Activated B cell treated with CpG ODN at 0.5 μM for 24 hours (primary cell): ENCODE data around the gene SEMA5A. TPM values are rescaled to one million over a fixed set of nuclear protein-coding genes. Genes with fewer than 3 reads are reported as not detected.

Source experiments
- ATAC-seq: fragments of 200-7000 bp; cut with Tn5 transposase; one replicate; pipeline ENCODE4 v1.10.0; 2021; ENCODE audit warnings: low read depth, mild to moderate bottlenecking, moderate library complexity
- CTCF ChIA-PET: fragments of 350-600 bp; sonication (Branson Sonifier 250); formaldehyde crosslinking; loops from one replicate; lab custom pipeline; 2021; ENCODE audit warnings: antibody characterized with exemption; lab: Charles Lee
- POLR2A ChIA-PET: fragments of 350-600 bp; sonication (Branson Sonifier 250); formaldehyde crosslinking; loops from one replicate; lab custom pipeline; 2021; ENCODE audit warnings: antibody characterized with exemption; lab: Charles Lee
- DNase-seq: peaks from one replicate; pipeline ENCODE4 v3.0.0; 2022
- H3K27ac Mint-ChIP-seq: one replicate; pipeline ENCODE4 v1.8.0; 2020; ENCODE audit warnings: mixed read lengths
- H3K27me3 Mint-ChIP-seq: one replicate; pipeline ENCODE4 v1.8.0; 2021; ENCODE audit warnings: mixed read lengths
- H3K36me3 Mint-ChIP-seq: one replicate; pipeline ENCODE4 v1.8.0; 2021; ENCODE audit warnings: low read depth, mixed read lengths
- H3K4me1 Mint-ChIP-seq: one replicate; pipeline ENCODE4 v1.8.0; 2021; ENCODE audit warnings: mixed read lengths
- H3K4me3 Mint-ChIP-seq: one replicate; pipeline ENCODE4 v1.8.0; 2020; ENCODE audit warnings: mild to moderate bottlenecking, mixed read lengths
- H3K9me3 Mint-ChIP-seq: one replicate; pipeline ENCODE4 v1.8.0; 2020; ENCODE audit warnings: mixed read lengths
- intact Hi-C: fragments of 100-400 bp; cut with micrococcal nuclease; formaldehyde crosslinking; loops from one replicate; pipeline ENCODE4 v1.15.1; 2024
- total RNA-seq: library from RNA; stranded (reverse); gene quantifications from 2 replicates; pipeline ENCODE4 v1.2.3, GENCODE V29; 2022
- TF ChIP-seq, protein P1 (sequence below): fragments of 200-600 bp; IDR thresholded peaks from one replicate; pipeline ENCODE4 v1.8.0; 2022; ENCODE audit warnings: antibody characterized with exemption, mild to moderate bottlenecking

SEMA5A gene
- total RNA-seq, 1 donor from 2014 or later: not detected

DNA sequence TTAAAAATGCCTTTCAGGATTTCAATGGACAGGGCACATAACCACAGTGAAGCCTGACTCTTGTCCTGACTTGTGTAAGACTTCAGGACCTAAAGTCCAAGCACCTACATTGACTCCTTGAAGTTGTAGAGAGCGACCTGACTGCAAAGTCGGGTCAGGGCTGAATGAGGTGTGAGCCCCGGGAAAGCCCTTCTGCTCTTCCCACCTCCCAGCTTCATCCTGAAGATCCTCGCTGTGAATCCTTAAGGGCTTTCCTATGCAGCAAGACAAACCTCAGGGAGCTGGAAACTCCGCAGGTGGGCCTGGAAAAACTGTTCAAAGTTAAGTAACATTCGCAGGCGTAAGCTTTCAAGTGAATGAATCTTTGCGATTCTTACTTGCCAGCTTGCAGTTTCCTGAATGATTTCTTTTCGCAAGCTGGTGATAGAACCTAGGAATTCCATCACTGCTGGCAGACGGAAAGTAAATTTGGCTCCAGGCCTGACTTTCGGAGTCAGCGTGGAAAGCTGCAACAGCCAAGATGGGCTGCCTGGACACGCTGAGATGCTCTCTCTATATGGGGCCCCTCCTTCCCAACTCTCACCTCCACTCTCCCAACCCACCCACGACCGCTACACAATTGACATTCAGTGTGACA lies 10.9 kb downstream of the SEMA5A start:
- H3K27ac Mint-ChIP-seq: no peak overlapping the region
- POLR2A ChIA-PET: no interaction called here

DNA sequence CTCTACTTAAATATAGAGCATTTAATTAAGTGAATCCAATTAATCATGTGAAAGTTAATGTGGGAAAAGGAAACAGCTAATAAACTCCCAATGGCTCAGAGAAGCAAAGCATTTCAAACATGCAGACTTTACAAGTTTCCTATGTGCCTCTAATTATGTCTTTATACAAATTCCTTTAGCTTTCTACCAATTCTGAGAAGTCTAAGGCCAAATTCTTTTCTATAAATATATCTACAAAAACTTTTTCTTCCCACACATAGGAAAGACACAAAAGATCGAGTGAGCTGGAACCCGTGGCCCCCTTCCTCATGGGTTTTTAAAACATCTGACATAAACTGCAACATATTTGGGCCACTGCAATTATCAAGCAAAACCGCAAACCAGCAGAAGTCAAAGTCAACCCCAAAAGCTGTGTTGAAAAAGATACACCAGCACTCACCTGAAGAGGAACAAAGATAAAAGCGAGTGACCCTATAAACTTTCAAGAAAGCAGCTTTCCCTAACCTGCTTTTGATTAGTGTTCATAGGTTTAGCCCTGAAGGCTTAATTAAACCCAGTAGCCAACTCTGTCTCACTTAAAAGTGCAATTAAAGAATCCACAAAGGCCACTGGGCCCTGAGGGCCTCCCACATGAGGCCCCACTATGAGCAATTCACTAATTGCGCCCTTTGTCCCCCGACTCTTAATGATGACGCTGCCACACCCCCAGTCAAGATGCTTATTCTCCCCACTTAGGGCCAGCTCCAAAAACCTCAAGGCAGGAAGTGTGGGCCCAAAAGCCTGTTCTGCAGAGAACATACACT lies 12.1 kb downstream of the SEMA5A start:
- Mint-ChIP-seq H3K36me3 (no peaks in the 10 kb centered on the region), H3K4me1 (no peaks in the 10 kb centered on the region)
- ATAC-seq: no peak

More for the DNA sequence above, 10.9 kb downstream of the SEMA5A start:
- Mint-ChIP-seq H3K4me3 (no peak overlapping the region), H3K9me3 (no peaks in the 10 kb centered on the region), H3K27me3 (no peaks in the 10 kb centered on the region), H3K4me1 (no peaks in the 10 kb centered on the region), H3K36me3 (no peaks in the 10 kb centered on the region)
- no peak for DNase-seq
- TF ChIP-seq, protein P1, sequence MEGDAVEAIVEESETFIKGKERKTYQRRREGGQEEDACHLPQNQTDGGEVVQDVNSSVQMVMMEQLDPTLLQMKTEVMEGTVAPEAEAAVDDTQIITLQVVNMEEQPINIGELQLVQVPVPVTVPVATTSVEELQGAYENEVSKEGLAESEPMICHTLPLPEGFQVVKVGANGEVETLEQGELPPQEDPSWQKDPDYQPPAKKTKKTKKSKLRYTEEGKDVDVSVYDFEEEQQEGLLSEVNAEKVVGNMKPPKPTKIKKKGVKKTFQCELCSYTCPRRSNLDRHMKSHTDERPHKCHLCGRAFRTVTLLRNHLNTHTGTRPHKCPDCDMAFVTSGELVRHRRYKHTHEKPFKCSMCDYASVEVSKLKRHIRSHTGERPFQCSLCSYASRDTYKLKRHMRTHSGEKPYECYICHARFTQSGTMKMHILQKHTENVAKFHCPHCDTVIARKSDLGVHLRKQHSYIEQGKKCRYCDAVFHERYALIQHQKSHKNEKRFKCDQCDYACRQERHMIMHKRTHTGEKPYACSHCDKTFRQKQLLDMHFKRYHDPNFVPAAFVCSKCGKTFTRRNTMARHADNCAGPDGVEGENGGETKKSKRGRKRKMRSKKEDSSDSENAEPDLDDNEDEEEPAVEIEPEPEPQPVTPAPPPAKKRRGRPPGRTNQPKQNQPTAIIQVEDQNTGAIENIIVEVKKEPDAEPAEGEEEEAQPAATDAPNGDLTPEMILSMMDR: no peak
- no peak for ATAC-seq
- intact Hi-C loops: no loop called here
- CTCF ChIA-PET: no interaction called here

DNA sequence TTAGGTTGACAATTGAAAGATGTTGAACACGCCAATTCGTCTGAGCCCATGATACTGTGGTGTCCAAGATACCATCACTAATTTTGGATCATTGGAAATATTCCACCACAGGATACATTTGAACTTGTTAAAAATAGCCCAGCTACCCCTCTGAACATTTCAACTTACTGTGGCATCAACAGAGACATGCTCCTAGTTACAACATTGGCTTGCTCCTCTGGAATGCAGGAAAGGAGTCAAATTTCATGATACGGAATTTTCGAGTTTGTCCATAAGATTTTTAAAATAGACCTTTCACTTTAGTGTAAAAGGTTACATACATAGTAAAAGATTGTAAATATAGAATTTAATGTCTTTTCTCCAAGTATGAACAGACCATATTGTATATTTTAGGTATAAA lies 12.8 kb downstream of the SEMA5A start:
- TF ChIP-seq, protein P1: no peak
- ATAC-seq (no peak), DNase-seq (no peak)
- intact Hi-C loops: no loop called here
- H3K4me1 Mint-ChIP-seq: no peaks in the 10 kb centered on the region
- ChIA-PET CTCF (no interaction called here), POLR2A (no interaction called here)
- no peak overlapping the region for H3K27ac Mint-ChIP-seq
- H3K36me3 Mint-ChIP-seq: no peaks in the 10 kb centered on the region
- no peak overlapping the region for H3K4me3 Mint-ChIP-seq
- no peaks in the 10 kb centered on the region for H3K27me3 Mint-ChIP-seq
- H3K9me3 Mint-ChIP-seq: no peaks in the 10 kb centered on the region

More for the DNA sequence above, 12.1 kb downstream of the SEMA5A start:
- TF ChIP-seq, protein P1: no peak
- intact Hi-C loops: no loop called here
- no peak overlapping the region for H3K4me3 Mint-ChIP-seq
- DNase-seq: no peak
- no peaks in the 10 kb centered on the region for H3K9me3 Mint-ChIP-seq
- ChIA-PET POLR2A (no interaction called here), CTCF (no interaction called here)
- H3K27me3 Mint-ChIP-seq: no peaks in the 10 kb centered on the region
- no peak overlapping the region for H3K27ac Mint-ChIP-seq

DNA sequence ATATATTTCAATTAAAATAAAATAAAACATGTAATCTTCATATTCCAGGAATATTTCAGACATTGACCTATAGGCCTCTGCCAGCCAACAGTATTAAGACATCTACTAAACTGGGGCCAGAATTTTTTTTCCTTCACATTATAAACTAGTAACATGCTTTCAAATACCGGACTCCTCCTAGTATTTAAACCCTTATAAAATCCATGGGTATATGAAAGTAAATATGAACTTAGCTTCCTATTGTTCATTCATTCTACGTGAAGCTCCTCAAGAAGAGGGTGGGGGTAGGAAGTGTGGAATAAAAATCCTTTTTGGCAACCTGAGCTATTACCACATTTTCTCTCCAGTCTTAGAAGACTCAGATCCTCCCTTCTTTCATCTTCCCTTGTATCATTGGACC lies 16.4 kb downstream of the SEMA5A start:
- no peaks in the 10 kb centered on the region for H3K9me3 Mint-ChIP-seq
- H3K27me3 Mint-ChIP-seq: no peaks in the 10 kb centered on the region
- intact Hi-C loops: no loop called here
- TF ChIP-seq, protein P1: no peak
- ATAC-seq (no peak), DNase-seq (no peak)
- no peak overlapping the region for H3K27ac Mint-ChIP-seq
- H3K36me3 Mint-ChIP-seq: no peaks in the 10 kb centered on the region
- CTCF ChIA-PET: no interaction called here
- POLR2A ChIA-PET: no interaction called here
- H3K4me1 Mint-ChIP-seq: no peaks in the 10 kb centered on the region
- H3K4me3 Mint-ChIP-seq: no peak overlapping the region

DNA sequence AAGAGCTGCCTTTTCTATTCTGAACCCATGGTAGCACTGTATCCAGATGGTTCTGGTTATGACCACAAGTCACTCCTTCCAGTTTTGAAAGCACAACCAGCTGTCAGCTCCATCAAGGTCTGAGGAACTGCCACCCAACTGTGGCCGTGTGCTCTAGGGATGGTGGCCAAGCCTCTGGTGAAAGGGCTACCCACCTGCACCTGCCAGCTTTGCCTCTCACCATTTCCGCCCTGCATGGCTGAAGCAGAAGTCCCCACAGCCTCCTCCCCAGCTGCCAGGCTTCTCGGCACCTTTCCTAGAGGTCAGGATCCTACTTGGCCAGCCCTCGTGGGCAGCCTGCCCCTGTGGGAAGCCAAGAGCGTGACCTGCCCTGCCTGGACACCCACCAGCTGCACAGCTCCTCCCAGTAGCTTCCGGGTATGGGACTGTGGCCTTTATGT lies 16.8 kb downstream of the SEMA5A start:
- TF ChIP-seq, protein P1: no peak
- no peak overlapping the region for H3K4me3 Mint-ChIP-seq
- no peak for DNase-seq
- CTCF ChIA-PET: no interaction called here
- no peaks in the 10 kb centered on the region for H3K27me3 Mint-ChIP-seq
- H3K4me1 Mint-ChIP-seq: no peaks in the 10 kb centered on the region
- H3K27ac Mint-ChIP-seq: no peak overlapping the region
- POLR2A ChIA-PET: no interaction called here
- no peak for ATAC-seq
- intact Hi-C loops: no loop called here
- H3K9me3 Mint-ChIP-seq: no peaks in the 10 kb centered on the region
- H3K36me3 Mint-ChIP-seq: no peaks in the 10 kb centered on the region
